Testis (tissue), 3 donors: ENCODE results near the gene KCNF1. TPM values are rescaled to one million over a fixed set of nuclear protein-coding genes. Genes with fewer than 3 reads are reported as not detected.

Experiments used
- DNase-seq: peaks from one replicate; pipeline ENCODE4 v3.0.0-alpha.2; 2019
- H3K27ac ChIP-seq, 2 donors: fragments of 200-600 bp; sonication (generic); one replicate each; pipeline ENCODE4 v1.5.1; 2019
- H3K27me3 ChIP-seq: fragments of 200-600 bp; sonication (generic); one replicate; pipeline ENCODE4 v1.5.1; 2019
- H3K36me3 ChIP-seq: fragments of 200-600 bp; sonication (generic); one replicate; pipeline ENCODE4 v1.5.1; 2017; ENCODE audit warnings: low read depth; ENCODE audit errors: missing control alignments
- H3K4me1 ChIP-seq: fragments of 200-600 bp; sonication (generic); one replicate; pipeline ENCODE4 v1.5.1; 2019
- H3K4me3 ChIP-seq, 2 donors: fragments of 200-600 bp; sonication (generic); one replicate each; pipeline ENCODE4 v1.5.1; 2017 to 2019
- H3K9me3 ChIP-seq: fragments of 200-600 bp; sonication (generic); one replicate; pipeline ENCODE4 v1.5.1; 2017
- POLR2A ChIP-seq: fragments of 450-650 bp; IDR thresholded peaks from one replicate; pipeline ENCODE4 v1.6.1; 2017; ENCODE audit warnings: antibody characterized with exemption, mild to moderate bottlenecking, moderate library complexity
- WGBS, 2 donors: methylation state at CpG; one replicate each; pipeline ENCODE4 v1.1.5; 2018; 5-methylcytosine and 5-hydroxymethylcytosine counted together
- intact Hi-C: fragments of 100-400 bp; cut with DNase I; formaldehyde crosslinking; loops from one replicate; pipeline ENCODE4 v1.15.1; 2023; ENCODE audit warnings: low total_unique reads
- polyA plus RNA-seq: library from polyadenylated mRNA; stranded (reverse); fragments of 350-450 nt; fragmentation: Illumina TruSeq; extraction: RNeasy Lipid Tissue Mini Kit (QIAGEN cat#74804); gene quantifications from one replicate; pipeline ENCODE4 v1.2.3, GENCODE V29; 2014; ENCODE audit warnings: low read depth, low replicate concordance; ENCODE audit not compliant: insufficient read depth
- total RNA-seq, 2 donors: library from RNA; depleted of rRNA; stranded (reverse); fragments of >200 nt; gene quantifications; one replicate each; pipeline ENCODE4 v1.2.3, GENCODE V29; 2016
- TF ChIP-seq, protein P1 (sequence below), 3 experiments: fragments of 450-650 bp in 2 of 3; fragments of 200-600 bp in 1 of 3; sonication (generic) in 1 of 3; IDR thresholded peaks; one replicate each; pipeline ENCODE4 v1.5.1; 2016 to 2019; ENCODE audit warnings: antibody characterized with exemption in 3 of 3, mild to moderate bottlenecking in 2 of 3, moderate library complexity in 1 of 3

KCNF1 gene
- total and polyA plus RNA-seq, 3 donors from 2014 or later, result 0.19 to 0.70 (median 0.63) TPM

DNA sequence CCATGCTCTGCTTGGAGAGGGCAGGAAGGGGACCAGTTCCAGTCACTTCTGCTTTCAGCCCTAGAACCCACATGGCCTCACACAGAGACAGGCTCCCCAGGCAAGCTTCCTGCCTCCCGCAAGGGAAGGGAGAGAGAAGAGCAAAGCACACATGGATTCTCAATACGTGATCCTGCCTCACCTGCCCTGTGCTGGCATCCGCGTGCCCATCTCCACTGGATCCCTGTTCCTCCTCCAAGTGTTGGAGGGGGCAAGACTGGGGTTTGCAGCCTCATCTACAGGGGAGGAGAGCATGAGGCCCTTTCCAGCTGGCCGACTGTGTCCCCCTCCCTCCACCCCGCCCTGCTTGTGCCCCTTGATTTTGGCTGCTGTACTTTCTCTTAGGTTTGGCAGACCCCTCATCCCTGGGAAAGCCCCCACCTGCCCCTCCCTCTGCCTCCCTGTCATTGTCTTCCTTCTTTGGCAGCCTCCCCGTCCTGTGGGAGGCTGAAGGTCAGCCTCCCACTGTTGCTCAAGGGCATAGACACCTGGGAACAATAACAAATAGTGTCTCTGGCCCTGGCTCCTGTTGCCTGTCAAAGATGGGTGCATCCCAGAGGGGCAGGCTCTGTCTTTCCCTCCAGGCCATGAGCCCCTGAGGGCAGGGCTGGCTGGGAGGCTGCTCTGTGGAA, 22.7 kb downstream of the KCNF1 start:
- Histone ChIP-seq H3K27me3 (no peaks in the 10 kb centered on the region), H3K36me3 (no peaks in the 10 kb centered on the region), H3K9me3 (no peaks in the 10 kb centered on the region), H3K4me1 (peaks cover 4% of the 10 kb centered on the region), H3K4me3 (no peak overlapping the region), H3K27ac (no peak overlapping the region)
- WGBS, 2 donors, result 76 to 82% methylated on average over 3 to 7 of the region's 7 CpGs
- intact Hi-C loops, result no loop called here
- no peak for DNase-seq
- TF ChIP-seq POLR2A, result no peak
- TF ChIP-seq, protein P1, sequence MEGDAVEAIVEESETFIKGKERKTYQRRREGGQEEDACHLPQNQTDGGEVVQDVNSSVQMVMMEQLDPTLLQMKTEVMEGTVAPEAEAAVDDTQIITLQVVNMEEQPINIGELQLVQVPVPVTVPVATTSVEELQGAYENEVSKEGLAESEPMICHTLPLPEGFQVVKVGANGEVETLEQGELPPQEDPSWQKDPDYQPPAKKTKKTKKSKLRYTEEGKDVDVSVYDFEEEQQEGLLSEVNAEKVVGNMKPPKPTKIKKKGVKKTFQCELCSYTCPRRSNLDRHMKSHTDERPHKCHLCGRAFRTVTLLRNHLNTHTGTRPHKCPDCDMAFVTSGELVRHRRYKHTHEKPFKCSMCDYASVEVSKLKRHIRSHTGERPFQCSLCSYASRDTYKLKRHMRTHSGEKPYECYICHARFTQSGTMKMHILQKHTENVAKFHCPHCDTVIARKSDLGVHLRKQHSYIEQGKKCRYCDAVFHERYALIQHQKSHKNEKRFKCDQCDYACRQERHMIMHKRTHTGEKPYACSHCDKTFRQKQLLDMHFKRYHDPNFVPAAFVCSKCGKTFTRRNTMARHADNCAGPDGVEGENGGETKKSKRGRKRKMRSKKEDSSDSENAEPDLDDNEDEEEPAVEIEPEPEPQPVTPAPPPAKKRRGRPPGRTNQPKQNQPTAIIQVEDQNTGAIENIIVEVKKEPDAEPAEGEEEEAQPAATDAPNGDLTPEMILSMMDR (IDR thresholded peaks at IDR 0.05), result no peak

DNA sequence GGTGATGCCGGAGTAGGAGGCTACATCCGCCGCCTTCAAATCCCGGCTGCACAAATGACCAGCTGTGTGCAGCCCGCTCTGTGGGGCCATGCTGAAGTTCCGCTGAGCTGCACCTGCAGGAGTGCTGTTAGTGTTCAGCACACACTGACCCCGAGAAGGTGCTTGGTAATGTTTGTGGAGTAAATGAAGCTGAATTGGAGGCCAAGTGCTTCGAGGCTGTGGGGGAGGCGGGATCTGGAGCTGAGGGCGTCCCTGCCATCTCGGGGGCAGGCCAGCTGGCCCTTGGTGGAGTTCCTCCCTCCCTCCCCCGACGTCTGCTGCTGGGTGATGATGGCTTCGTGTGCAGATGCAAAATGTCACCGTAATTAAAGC, 23.2 kb downstream of the KCNF1 start:
- no peaks in the 10 kb centered on the region for H3K9me3 ChIP-seq
- TF ChIP-seq POLR2A, result no peak
- TF ChIP-seq, protein P1 (IDR thresholded peaks at IDR 0.05), result no peak
- intact Hi-C loops, result no loop called here
- no peak for DNase-seq
- no peaks in the 10 kb centered on the region for H3K27me3 ChIP-seq
- peaks cover 4% of the 10 kb centered on the region for H3K4me1 ChIP-seq
- H3K27ac ChIP-seq, result no peak overlapping the region
- H3K4me3 ChIP-seq, result no peak overlapping the region
- H3K36me3 ChIP-seq, result no peaks in the 10 kb centered on the region
- WGBS, 2 donors, result 38 to 44% methylated on average over 10 to 15 of the region's 15 CpGs

DNA sequence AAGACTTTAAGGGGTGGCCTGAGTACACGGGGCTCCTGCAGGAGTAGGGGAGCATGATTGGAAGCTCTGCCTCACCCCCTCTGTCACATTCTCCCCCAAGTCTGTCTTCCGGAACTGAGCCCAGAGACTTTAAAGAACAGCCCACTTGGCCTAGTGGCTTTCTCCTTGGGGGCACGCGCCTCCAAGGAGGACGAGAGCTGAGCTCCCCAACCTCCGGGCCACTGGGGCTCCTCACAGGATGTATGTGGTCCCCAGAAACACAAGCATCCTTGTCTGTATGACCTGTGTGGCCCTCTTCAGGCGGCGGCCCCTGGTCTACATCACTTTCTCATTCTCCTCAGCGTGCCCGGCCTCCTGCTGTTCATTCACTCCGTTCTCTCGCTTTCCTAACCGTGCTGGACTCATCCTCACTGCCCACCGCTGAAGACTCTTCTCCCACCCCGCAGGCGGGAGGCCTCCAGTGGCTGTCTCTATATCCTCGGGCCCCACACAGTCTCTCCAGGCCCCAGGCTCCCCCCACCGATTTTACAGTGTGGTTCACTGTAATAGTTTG, 23.7 kb downstream of the KCNF1 start:
- Histone ChIP-seq H3K36me3 (no peaks in the 10 kb centered on the region), H3K27me3 (no peaks in the 10 kb centered on the region), H3K27ac (no peak overlapping the region), H3K4me3 (no peak overlapping the region), H3K4me1 (peaks cover 4% of the 10 kb centered on the region), H3K9me3 (no peaks in the 10 kb centered on the region)
- DNase-seq, result no peak
- WGBS, 2 donors, result 84 to 88% methylated on average over 16 to 18 of the region's 18 CpGs
- TF ChIP-seq, protein P1 (IDR thresholded peaks at IDR 0.05), result no peak
- no peak for TF ChIP-seq POLR2A
- intact Hi-C loops, result no loop called here

DNA sequence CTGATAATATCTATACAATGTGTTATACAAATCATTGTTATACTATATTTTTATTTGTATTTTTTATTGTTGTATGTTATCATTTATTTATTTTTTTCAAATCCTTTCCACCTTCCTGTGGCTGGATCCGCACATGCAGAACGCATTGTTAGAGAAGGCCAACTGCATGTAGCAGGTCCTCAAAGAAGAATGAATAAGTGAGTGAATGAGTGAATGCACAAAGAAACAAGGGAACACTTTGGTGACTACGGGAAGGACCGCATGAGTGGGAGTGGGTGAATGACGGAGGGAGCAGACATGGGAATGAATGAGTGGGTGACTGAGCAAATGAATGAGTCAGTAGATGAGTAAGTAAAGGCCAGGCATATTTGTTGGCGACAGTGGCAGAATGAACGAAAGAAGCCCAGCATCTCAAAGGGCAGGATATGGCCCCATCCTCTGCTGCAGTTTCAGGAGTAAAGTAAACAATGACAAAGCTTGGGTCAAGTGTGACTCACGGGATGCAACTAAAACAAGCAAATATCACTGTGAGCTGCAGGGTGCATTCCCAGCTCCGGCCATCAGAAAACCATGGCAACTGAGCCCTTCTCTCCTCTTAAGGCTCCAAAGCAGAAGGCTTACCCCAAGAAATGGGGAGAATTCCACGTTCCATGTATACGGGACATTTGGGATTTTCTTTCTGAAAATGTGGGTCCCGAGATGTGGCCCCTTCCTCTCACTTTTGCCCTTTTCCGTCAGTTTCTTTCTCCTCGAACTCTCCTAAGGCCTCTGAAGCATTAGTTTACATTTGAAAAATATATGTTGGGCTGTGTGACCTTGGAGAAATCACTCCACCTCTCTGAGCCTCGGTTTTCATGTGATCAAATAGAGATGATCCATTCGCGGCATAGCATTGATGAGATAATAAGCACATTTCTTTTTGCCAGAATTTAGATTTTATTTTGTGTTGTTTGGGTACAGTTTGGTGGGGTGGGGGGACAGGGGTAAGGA, 24.5 kb downstream of the KCNF1 start:
- H3K4me3 ChIP-seq, result no peak overlapping the region
- no peaks in the 10 kb centered on the region for H3K27me3 ChIP-seq
- 83 to 88% methylated on average over 17 of the region's 17 CpGs for WGBS, 2 donors
- no peak overlapping the region for H3K27ac ChIP-seq
- peaks cover 4% of the 10 kb centered on the region for H3K4me1 ChIP-seq
- TF ChIP-seq, protein P1 (IDR thresholded peaks at IDR 0.05), result no peak
- no peak for TF ChIP-seq POLR2A
- no peaks in the 10 kb centered on the region for H3K36me3 ChIP-seq
- no peaks in the 10 kb centered on the region for H3K9me3 ChIP-seq
- intact Hi-C loops, result no loop called here
- no peak for DNase-seq
